HEK293T (cell line): Measurements from ENCODE around the gene ANKRD27.

Experiments used
- CTBP1 ChIP-seq: fragments of 450-650 bp; IDR thresholded peaks from 2 replicates; pipeline ENCODE4 v1.6.1; 2016; ENCODE audit warnings: borderline replicate concordance
- FOXA1 ChIP-seq: fragments of 450-650 bp; IDR thresholded peaks from 2 replicates; pipeline ENCODE4 v1.6.1; 2016; ENCODE audit warnings: mild to moderate bottlenecking
- FOXK2 ChIP-seq: fragments of 450-650 bp; IDR thresholded peaks from 2 replicates; pipeline ENCODE4 v1.6.1; 2016; ENCODE audit warnings: mild to moderate bottlenecking
- SP1 ChIP-seq: fragments of 450-650 bp; IDR thresholded peaks from 2 replicates; pipeline ENCODE4 v1.6.1; 2017

- TF ChIP-seq FOXA1 (no peak), SP1 (no peak), FOXK2 (no peak), CTBP1 (no peak)
Observed at GRCh38 chr19:32607479-32607878, 67.5 kb downstream of the ANKRD27 start.
